Right lobe of liver (tissue), 6 donors: ENCODE data around the gene PPFIBP2. TPM values are rescaled to one million over a fixed set of nuclear protein-coding genes. Genes with fewer than 3 reads are reported as not detected.
A peak's percentile ranks its signal among the peaks of the same experiment; 100 is the strongest.

ENCODE experiments used
- ATAC-seq, 4 donors: fragments of 200-7000 bp; cut with Tn5 transposase; one replicate each; pipeline ENCODE4 v1.9.1; 2020; ENCODE audit warnings: mild to moderate bottlenecking in 4 of 4, moderate library complexity in 4 of 4
- DNase-seq, 3 donors: peaks; one replicate each; pipeline ENCODE4 v3.0.0-alpha.2; 2020
- H3K27ac ChIP-seq, 3 donors: fragments of 200-600 bp; one replicate each; pipeline ENCODE4 v1.8.0; 2022
- H3K27me3 ChIP-seq, 2 donors: fragments of 200-600 bp; one replicate each; pipeline ENCODE4 v1.8.0; 2022
- H3K36me3 ChIP-seq, 4 donors: fragments of 200-600 bp; sonication (generic) in 1 of 4; one replicate each; pipeline versions ENCODE4 v1.5.1 to v1.8.0; 2017 to 2022; ENCODE audit warnings: control low read depth in 1 of 4
- H3K4me1 ChIP-seq, 4 donors: fragments of 200-600 bp; sonication (generic) in 1 of 4; one replicate each; pipeline versions ENCODE4 v1.5.1 to v1.8.0; 2017 to 2022; ENCODE audit warnings: control low read depth in 1 of 4
- H3K4me3 ChIP-seq, 3 donors: fragments of 200-600 bp; one replicate each; pipeline ENCODE4 v1.8.0; 2022
- H3K9me3 ChIP-seq, 4 donors: fragments of 200-600 bp; sonication (generic) in 1 of 4; one replicate each; pipeline versions ENCODE4 v1.5.1 to v1.8.0; 2017 to 2022; ENCODE audit warnings: control low read depth in 1 of 4
- POLR2A ChIP-seq: fragments of 450-650 bp; IDR thresholded peaks from one replicate; pipeline ENCODE4 v1.6.1; 2017; ENCODE audit warnings: antibody characterized with exemption, mild to moderate bottlenecking
- WGBS: methylation state at CpG from one replicate; pipeline ENCODE4 v1.1.6; 2018; ENCODE audit warnings: low coverage, low lambda C conversion rate; ENCODE audit not compliant: insufficient coverage; ENCODE audit errors: missing lambda C conversion rate; 5-methylcytosine and 5-hydroxymethylcytosine counted together
- intact Hi-C, 2 donors: fragments of 100-400 bp; cut with DNase I; formaldehyde crosslinking; loops; one replicate each; pipeline versions ENCODE4 v1.11.2 to v1.14.1; 2022
- total RNA-seq, 6 experiments: library from RNA; depleted of rRNA in 2 of 6; stranded (reverse); fragments of >200 nt in 2 of 6; fragmentation: NEBNext Ultra II Directional in 3 of 6; extraction: Animal tissue kit (Norgen Biotek cat#: 25700) in 3 of 6; gene quantifications; one replicate each; pipeline versions ENCODE4 v1.1.0 to v1.2.4, GENCODE V29; 2016 to 2023
- TF ChIP-seq, protein P1 (sequence below), 4 donors: fragments of 200-600 bp in 3 of 4; fragments of 450-650 bp in 1 of 4; IDR thresholded peaks; one replicate each; pipeline versions ENCODE4 v1.5.1 to v1.8.0; 2016 to 2022; ENCODE audit warnings: antibody characterized with exemption in 4 of 4, mild to moderate bottlenecking in 2 of 4
- donor health status: DM: no; HTN: yes; CAD: no.
- donor health status: DM: no; HTN: no; CAD: no.
- donor health status: DM: no; HTN: no; CAD: no.
- donor health status: DM: no; HTN: yes; CAD: no.
- donor health status: DM: no; HTN: yes; CAD: no.

Gene PPFIBP2
- total RNA-seq, 6 experiments from 2014 or later = 25.5 to 69.3 (median 46.6) TPM

DNA sequence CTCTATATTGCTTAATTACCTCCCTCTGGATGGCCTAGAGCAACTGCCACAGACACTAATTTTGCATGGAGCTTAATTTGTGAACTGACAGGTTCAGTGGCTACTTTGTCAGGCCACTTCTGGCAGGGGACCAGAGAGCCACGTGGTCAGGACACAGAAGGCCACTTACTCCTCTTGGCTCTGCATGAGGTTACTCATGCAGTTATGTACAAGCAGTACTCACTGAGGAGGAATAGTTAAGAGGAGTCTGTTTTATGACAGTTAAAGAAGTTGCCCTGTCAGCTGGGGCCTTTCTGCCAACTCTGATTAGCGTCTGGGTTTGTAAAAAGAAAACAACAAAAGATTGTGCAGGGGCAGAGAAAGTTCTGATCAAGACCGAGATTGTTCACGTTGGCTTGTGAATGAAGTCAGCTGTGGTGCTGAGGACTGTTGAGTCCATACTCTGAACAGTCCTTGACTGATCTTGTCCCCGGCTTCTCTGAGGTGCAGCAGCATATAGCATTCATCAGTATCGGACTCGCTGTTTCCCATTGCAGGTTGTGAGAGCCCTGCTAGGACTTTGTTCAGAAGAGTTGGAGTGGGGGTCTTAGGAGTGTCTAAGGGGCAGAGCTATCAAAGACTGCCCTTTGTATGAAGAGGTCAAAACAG, 41.4 kb downstream of the PPFIBP2 start:
- 58% methylated on average over 5 of the region's 7 CpGs for WGBS
- no peaks in the 10 kb centered on the region for H3K9me3 ChIP-seq
- ATAC-seq (peak; percentile 77 to 85 (median 79)), DNase-seq (peak; percentile 68 to 71 (median 70))
- no peak overlapping the region for H3K4me3 ChIP-seq
- intact Hi-C loops = no loop called here
- H3K27ac ChIP-seq = no peak overlapping the region
- H3K36me3 ChIP-seq = no peaks in the 10 kb centered on the region
- no peaks in the 10 kb centered on the region for H3K27me3 ChIP-seq
- H3K4me1 ChIP-seq = peaks cover 0 to 12% (median 3%) of the 10 kb centered on the region in 4 donors
- no peak for TF ChIP-seq POLR2A
- TF ChIP-seq, protein P1, sequence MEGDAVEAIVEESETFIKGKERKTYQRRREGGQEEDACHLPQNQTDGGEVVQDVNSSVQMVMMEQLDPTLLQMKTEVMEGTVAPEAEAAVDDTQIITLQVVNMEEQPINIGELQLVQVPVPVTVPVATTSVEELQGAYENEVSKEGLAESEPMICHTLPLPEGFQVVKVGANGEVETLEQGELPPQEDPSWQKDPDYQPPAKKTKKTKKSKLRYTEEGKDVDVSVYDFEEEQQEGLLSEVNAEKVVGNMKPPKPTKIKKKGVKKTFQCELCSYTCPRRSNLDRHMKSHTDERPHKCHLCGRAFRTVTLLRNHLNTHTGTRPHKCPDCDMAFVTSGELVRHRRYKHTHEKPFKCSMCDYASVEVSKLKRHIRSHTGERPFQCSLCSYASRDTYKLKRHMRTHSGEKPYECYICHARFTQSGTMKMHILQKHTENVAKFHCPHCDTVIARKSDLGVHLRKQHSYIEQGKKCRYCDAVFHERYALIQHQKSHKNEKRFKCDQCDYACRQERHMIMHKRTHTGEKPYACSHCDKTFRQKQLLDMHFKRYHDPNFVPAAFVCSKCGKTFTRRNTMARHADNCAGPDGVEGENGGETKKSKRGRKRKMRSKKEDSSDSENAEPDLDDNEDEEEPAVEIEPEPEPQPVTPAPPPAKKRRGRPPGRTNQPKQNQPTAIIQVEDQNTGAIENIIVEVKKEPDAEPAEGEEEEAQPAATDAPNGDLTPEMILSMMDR (IDR thresholded peaks at IDR 0.05) = no peak

DNA sequence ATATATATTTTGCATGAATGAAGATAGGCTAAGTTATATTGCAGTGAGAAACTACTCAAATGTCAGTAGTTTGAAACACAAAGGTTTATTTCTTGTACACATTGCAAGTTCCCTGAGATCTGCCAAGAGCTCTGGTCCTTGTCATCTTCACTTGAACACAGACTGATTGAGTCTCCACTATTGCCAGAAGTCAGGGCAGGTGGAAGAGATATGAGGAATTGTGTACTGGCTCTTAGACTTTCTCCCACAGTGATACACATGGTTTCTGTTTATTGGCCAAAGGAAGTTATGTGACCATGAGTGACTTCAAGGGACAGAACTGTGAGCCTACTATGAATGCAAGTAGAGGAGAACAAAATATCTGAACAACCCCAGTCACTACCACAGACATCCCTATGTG, 44.2 kb downstream of the PPFIBP2 start:
- Histone ChIP-seq H3K36me3 (no peaks in the 10 kb centered on the region), H3K27ac (no peak overlapping the region), H3K9me3 (no peaks in the 10 kb centered on the region), H3K27me3 (no peaks in the 10 kb centered on the region), H3K4me1 (peaks cover 0 to 10% (median 3%) of the 10 kb centered on the region in 4 donors), H3K4me3 (no peak overlapping the region)
- ATAC-seq (no peak), DNase-seq (no peak)
- intact Hi-C loops = no loop called here
- TF ChIP-seq POLR2A = no peak
- TF ChIP-seq, protein P1 (IDR thresholded peaks at IDR 0.05) = no peak

DNA sequence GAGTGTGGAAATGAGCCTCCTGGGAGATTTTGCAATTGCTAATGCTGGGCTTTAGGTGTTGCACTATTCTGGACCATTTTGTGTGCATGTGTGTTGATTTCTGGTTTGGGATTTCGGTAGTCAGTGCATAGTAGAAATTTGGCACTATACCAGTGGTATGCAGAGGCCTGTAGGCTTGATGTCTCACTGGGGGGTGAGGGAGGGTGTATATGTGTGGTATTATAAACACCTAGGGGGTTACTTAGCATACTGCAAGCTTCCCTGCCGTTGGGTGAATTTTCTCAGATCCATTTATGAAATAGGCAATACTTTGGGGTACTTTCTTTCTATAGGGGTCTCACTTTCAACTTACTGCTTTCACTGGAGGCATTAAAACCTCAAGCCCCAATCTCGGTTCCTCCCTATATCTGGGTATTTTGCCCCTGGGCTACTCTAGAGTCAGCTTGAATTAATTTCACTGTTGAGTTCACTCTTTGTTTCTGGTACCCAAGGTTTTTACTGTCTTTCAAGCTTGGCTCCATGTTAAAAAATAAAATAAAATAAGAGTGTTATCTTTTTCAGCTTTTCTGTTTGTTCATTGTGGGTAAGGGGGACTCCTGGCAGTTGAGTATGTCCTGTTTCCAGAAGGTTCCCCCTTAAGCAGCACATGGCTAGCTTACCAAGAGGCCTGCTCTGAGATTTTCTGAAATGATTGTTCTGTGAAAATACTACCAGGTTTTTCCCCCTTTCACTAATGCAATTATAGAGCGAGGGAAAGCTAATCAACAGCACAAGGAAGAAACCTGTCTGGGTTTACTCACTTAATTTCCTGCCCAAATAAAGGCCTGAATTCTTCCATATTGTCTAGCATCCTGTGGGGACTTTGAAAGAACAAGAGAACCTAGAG, 45.8 kb downstream of the PPFIBP2 start:
- TF ChIP-seq POLR2A = no peak
- TF ChIP-seq, protein P1 (IDR thresholded peaks at IDR 0.05) = no peak
- no peaks in the 10 kb centered on the region for H3K27me3 ChIP-seq
- no peak overlapping the region for H3K4me3 ChIP-seq
- H3K36me3 ChIP-seq = no peaks in the 10 kb centered on the region
- H3K27ac ChIP-seq = no peak overlapping the region
- no peaks in the 10 kb centered on the region for H3K9me3 ChIP-seq
- peaks cover 0 to 7% (median 3%) of the 10 kb centered on the region in 4 donors for H3K4me1 ChIP-seq
- WGBS = 86% methylated on average over 4 of the region's 4 CpGs
- intact Hi-C loops = loop anchor here in 1 of 2 donors (10.0 kb wide), 1 partner anchor 45 kb away; the partner anchor contains the start of gene PPFIBP2
- ATAC-seq (no peak), DNase-seq (no peak)

DNA sequence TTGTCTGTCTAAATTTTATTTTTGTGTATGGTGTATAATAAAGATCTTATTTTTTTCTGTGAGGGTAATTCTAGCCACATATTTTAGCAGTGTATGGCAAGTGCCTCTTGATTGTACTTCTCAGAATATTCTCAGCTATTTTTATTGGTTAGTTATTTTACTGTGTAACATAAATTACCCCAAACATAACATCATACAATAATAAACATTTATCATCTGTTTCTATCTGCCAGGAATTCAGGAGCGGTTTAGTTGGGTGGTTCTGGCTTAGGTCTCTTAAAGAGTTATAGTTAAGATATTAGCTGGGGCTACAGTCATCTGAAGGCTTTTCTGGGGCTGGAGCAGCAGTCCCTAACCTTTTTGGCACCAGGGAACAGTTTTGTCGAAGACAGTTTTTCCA, 47.8 kb downstream of the PPFIBP2 start:
- Histone ChIP-seq H3K27me3 (no peaks in the 10 kb centered on the region), H3K36me3 (no peaks in the 10 kb centered on the region), H3K9me3 (no peaks in the 10 kb centered on the region), H3K4me3 (no peak overlapping the region), H3K27ac (no peak overlapping the region), H3K4me1 (no peaks in the 10 kb centered on the region)
- TF ChIP-seq POLR2A = no peak
- TF ChIP-seq, protein P1 (IDR thresholded peaks at IDR 0.05) = no peak
- DNase-seq (no peak), ATAC-seq (no peak)
- intact Hi-C loops = loop anchor here in 1 of 2 donors (10.0 kb wide), 1 partner anchor 47 kb away; the partner anchor contains the start of gene PPFIBP2
- 64% methylated on average over 2 of the region's 2 CpGs for WGBS
